HG03060 (cell line): Measurements from ENCODE around the gene ITPKC.

ENCODE experiments used
- ATAC-seq: cut with Tn5 transposase; IDR thresholded peaks from one replicate; pipeline ENCODE4 v1.9.1; 2021; ENCODE audit warnings: low read depth, moderate number of reproducible peaks; ENCODE audit not compliant: unreplicated experiment

The ITPKC gene

GRCh38 chr19:40786060-40787037, 69.4 kb downstream of the ITPKC start:
- ATAC-seq = no peak
